Pancreas (tissue), 10 donors: ENCODE data around the gene PLCG1. TPM values are rescaled to one million over a fixed set of nuclear protein-coding genes. Genes with fewer than 3 reads are reported as not detected.
A peak's percentile ranks its signal among the peaks of the same experiment; 100 is the strongest.

Experiments used
- ATAC-seq, 4 donors: fragments of 200-7000 bp; cut with Tn5 transposase; one replicate each; pipeline versions ENCODE4 v1.8.0 to v1.9.1; 2020; ENCODE audit warnings: mild to moderate bottlenecking in 4 of 4, moderate library complexity in 4 of 4
- DNase-seq, 6 donors: peaks; one replicate each; pipeline ENCODE4 v3.0.0-alpha.2; 2020
- FAIRE-seq: peaks from 2 replicates; lab custom pipeline; 2012; peaks lifted over from hg19 to GRCh38; lab: Jason Lieb, UNC
- H3K27ac ChIP-seq, 4 donors: fragments of 200-600 bp; sonication (generic); 1 replicate in 3 of 4; 2 replicates in 1 of 4; pipeline versions ENCODE4 v1.5.0 to v1.8.0; 2020
- H3K27me3 ChIP-seq, 4 donors: fragments of 200-600 bp; one replicate each; pipeline ENCODE4 v1.8.0; 2021
- H3K36me3 ChIP-seq, 3 donors: fragments of 200-600 bp; sonication (generic) in 1 of 3; one replicate each; pipeline versions ENCODE4 v1.5.0 to v1.8.0; 2020 to 2021
- H3K4me1 ChIP-seq, 3 donors: fragments of 200-600 bp; one replicate each; pipeline ENCODE4 v1.8.0; 2021
- H3K4me3 ChIP-seq, 4 donors: fragments of 200-600 bp; sonication (generic) in 2 of 4; one replicate each; pipeline versions ENCODE4 v1.5.0 to v1.8.0; 2020 to 2021
- H3K9me3 ChIP-seq, 4 donors: fragments of 200-600 bp; one replicate each; pipeline ENCODE4 v1.8.0; 2021
- CTCF ChIP-seq, 4 donors: fragments of 200-600 bp; sonication (generic) in 3 of 4; IDR thresholded peaks; one replicate each; pipeline versions ENCODE4 v1.5.0 to v1.8.0; 2021; ENCODE audit warnings: antibody characterized with exemption in 4 of 4
- WGBS, 2 donors: extraction: QIAGEN DNeasy Blood & Tissue Kit; methylation state at CpG; one replicate each; pipeline ENCODE4 v1.1.7; 2013; 5-methylcytosine and 5-hydroxymethylcytosine counted together
- intact Hi-C, 3 donors: fragments of 100-400 bp; cut with DNase I; formaldehyde crosslinking; loops; one replicate each; pipeline versions ENCODE4 v1.11.1 to v1.14.2; 2022
- polyA plus RNA-seq, 2 donors: library from polyadenylated mRNA; stranded (reverse); fragments of 200-250 nt; gene quantifications; one replicate each; pipeline ENCODE4 v1.2.3, GENCODE V29; 2013
- total RNA-seq, 6 donors: library from RNA; stranded (reverse); fragmentation: NEBNext Ultra II Directional in 4 of 6; extraction: Animal tissue kit (Norgen Biotek cat#: 25700) in 4 of 6; gene quantifications; one replicate each; pipeline versions ENCODE4 v1.2.1 to v1.2.4, GENCODE V29; 2021 to 2023
- donor health status: healthy with polysubstance abuse.
- donor health status: DM: no; HTN: no; CAD: no; lungs with moderate emphysema.
- donor health status: DM: no; HTN: no; CAD: no.
- donor health status: control.
- donor health status: control.
- donor health status: Bipolar disorder and iron deficiency.
- donor health status: DM: yes; HTN: yes; CAD: no.
- donor health status: DM: no; HTN: no; CAD: no.
- donor health status: DM: no; HTN: no; CAD: no.
- donor health status: DM: yes; HTN: yes; CAD: no.

Gene PLCG1
- total and polyA plus RNA-seq, 8 donors, result 9.9 to 41.7 (median 20.1) TPM

GRCh38 chr20:41135888-41136679 lies 1.3 kb upstream of the PLCG1 start:
- no peaks in the 10 kb centered on the region for H3K36me3 ChIP-seq
- no peaks in the 10 kb centered on the region for H3K9me3 ChIP-seq
- H3K4me3 ChIP-seq, result peak overlapping the region; percentile 84 to 95 (median 90)
- peaks cover 0 to 3% (median 0%) of the 10 kb centered on the region in 3 donors for H3K4me1 ChIP-seq
- H3K27me3 ChIP-seq, result no peaks in the 10 kb centered on the region
- WGBS, 2 donors, result 44% methylated on average over 23 of the region's 23 CpGs
- DNase-seq (no peak), FAIRE-seq (no peak), ATAC-seq (peak in 1 of 4 donors; percentile 1)
- no peak for TF ChIP-seq CTCF (IDR thresholded peaks at IDR 0.05)
- intact Hi-C loops, result no loop called here
- peak overlapping the region in 3 of 4 donors; percentile 84 to 93 (median 88) for H3K27ac ChIP-seq

GRCh38 chr20:41137614-41138474 lies 501 bp downstream of the PLCG1 start:
- ATAC-seq (peak; percentile 1 to 12 (median 5)), FAIRE-seq (no peak), DNase-seq (peak; percentile 52 to 90 (median 74))
- no peaks in the 10 kb centered on the region for H3K9me3 ChIP-seq
- intact Hi-C loops, result no loop called here
- H3K4me1 ChIP-seq, result peaks cover 0 to 3% (median 0%) of the 10 kb centered on the region in 3 donors
- no peak for TF ChIP-seq CTCF (IDR thresholded peaks at IDR 0.05)
- peak overlapping the region; percentile 84 to 95 (median 90) for H3K4me3 ChIP-seq
- peak overlapping the region; percentile 57 to 93 (median 86) for H3K27ac ChIP-seq
- no peaks in the 10 kb centered on the region for H3K27me3 ChIP-seq
- H3K36me3 ChIP-seq, result no peaks in the 10 kb centered on the region
- 1% methylated on average over 57 to 66 of the region's 66 CpGs for WGBS, 2 donors

GRCh38 chr20:41138475-41139226 lies 1.3 kb downstream of the PLCG1 start:
- WGBS, 2 donors, result 56 to 61% methylated on average over 12 of the region's 12 CpGs
- H3K4me1 ChIP-seq, result peaks cover 0 to 3% (median 0%) of the 10 kb centered on the region in 3 donors
- TF ChIP-seq CTCF (IDR thresholded peaks at IDR 0.05), result no peak
- H3K9me3 ChIP-seq, result no peaks in the 10 kb centered on the region
- peak overlapping the region; percentile 57 to 93 (median 86) for H3K27ac ChIP-seq
- H3K4me3 ChIP-seq, result peak overlapping the region; percentile 84 to 95 (median 90)
- ATAC-seq (no peak), FAIRE-seq (no peak), DNase-seq (no peak)
- no peaks in the 10 kb centered on the region for H3K36me3 ChIP-seq
- intact Hi-C loops, result no loop called here
- H3K27me3 ChIP-seq, result no peaks in the 10 kb centered on the region

- peaks cover 0 to 3% (median 0%) of the 10 kb centered on the region in 3 donors for H3K4me1 ChIP-seq
- ATAC-seq, result no peak
- 67 to 73% methylated on average over 5 of the region's 5 CpGs for WGBS, 2 donors
- no peaks in the 10 kb centered on the region for H3K9me3 ChIP-seq
- no peak for TF ChIP-seq CTCF (IDR thresholded peaks at IDR 0.05)
- no peak for FAIRE-seq
- H3K27me3 ChIP-seq, result no peaks in the 10 kb centered on the region
- DNase-seq, result no peak
- H3K27ac ChIP-seq, result no peak overlapping the region
- intact Hi-C loops, result no loop called here
- no peaks in the 10 kb centered on the region for H3K36me3 ChIP-seq
- H3K4me3 ChIP-seq, result peak overlapping the region in 2 of 4 donors; percentile 88 to 95
Measured at GRCh38 chr20:41139227-41140093, 2.1 kb downstream of the PLCG1 start.
